Choroid plexus epithelial cell (primary cell): ENCODE measurements around the gene KRT6A.
A peak's percentile ranks its signal among the peaks of the same experiment; 100 is the strongest.

Experiments used
- DNase-seq: peaks from one replicate; pipeline ENCODE4 v3.0.0-alpha.2; 2010; ENCODE audit warnings: low read depth
- H3K4me3 ChIP-seq: 2 replicates; pipeline ENCODE4 v1.5.1; 2011; ENCODE audit warnings: low read depth, mild to moderate bottlenecking, control low read depth, low read length, moderate library complexity
- TF ChIP-seq, protein P1 (sequence below): conservative IDR thresholded peaks from 2 replicates; pipeline ENCODE4 v1.5.1; 2011; ENCODE audit warnings: low read depth, mild to moderate bottlenecking, control low read depth, inconsistent platforms, low read length, moderate library complexity

The KRT6A gene

DNA sequence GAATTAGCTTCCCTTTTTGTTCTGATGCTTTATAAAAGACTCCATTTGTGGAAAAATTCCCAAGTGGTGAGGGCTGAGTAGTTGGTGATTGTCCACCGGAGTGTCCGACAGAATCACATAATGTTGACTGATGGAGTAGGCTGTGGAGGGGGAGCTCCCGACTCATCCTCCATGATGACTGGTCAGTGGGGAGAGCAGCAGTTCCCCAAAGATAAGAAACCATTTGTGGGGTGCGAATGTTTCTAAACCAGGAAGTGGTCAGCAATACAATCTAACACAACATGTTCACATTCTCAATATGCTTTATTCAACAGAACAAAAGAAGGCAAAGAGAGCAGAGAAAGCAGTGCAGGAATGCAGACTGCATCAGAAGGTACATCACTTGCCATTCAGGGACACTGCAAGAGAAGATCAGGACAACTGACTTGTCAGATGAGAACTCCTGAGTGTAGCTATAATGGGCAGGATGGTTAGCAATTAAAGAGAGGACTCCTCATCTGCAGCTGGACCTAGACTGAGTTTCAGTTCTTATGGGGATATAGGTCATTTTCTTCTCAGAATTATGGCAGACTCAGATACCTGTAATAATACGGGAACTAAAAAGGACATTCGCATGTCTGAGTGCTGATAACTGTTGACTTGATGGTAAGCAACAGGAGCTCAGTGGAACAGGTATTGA lies 46.6 kb downstream of the KRT6A start:
- H3K4me3 ChIP-seq: no peak overlapping the region
- TF ChIP-seq, protein P1, sequence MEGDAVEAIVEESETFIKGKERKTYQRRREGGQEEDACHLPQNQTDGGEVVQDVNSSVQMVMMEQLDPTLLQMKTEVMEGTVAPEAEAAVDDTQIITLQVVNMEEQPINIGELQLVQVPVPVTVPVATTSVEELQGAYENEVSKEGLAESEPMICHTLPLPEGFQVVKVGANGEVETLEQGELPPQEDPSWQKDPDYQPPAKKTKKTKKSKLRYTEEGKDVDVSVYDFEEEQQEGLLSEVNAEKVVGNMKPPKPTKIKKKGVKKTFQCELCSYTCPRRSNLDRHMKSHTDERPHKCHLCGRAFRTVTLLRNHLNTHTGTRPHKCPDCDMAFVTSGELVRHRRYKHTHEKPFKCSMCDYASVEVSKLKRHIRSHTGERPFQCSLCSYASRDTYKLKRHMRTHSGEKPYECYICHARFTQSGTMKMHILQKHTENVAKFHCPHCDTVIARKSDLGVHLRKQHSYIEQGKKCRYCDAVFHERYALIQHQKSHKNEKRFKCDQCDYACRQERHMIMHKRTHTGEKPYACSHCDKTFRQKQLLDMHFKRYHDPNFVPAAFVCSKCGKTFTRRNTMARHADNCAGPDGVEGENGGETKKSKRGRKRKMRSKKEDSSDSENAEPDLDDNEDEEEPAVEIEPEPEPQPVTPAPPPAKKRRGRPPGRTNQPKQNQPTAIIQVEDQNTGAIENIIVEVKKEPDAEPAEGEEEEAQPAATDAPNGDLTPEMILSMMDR: no peak
- DNase-seq: no peak

DNA sequence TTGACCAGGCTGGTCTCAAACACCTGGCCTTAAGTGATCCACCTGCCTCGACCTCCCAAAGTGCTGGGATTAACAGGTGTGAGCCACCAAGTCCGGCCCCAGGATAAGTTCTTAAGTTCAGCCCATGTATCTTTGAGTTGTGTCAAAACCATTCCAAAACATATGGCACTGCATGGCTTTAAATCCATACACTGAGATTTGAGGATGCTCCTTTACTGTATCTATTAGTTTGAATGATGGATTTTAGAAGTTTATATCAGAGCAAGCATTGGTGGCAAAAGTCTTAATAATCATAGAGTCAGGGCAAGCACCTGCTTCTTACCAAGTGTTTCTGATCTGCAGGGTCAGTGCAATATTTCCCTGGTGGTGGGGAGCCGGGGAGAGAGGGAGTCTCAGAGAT lies 47.2 kb downstream of the KRT6A start:
- TF ChIP-seq, protein P1: no peak
- no peak for DNase-seq
- no peak overlapping the region for H3K4me3 ChIP-seq

DNA sequence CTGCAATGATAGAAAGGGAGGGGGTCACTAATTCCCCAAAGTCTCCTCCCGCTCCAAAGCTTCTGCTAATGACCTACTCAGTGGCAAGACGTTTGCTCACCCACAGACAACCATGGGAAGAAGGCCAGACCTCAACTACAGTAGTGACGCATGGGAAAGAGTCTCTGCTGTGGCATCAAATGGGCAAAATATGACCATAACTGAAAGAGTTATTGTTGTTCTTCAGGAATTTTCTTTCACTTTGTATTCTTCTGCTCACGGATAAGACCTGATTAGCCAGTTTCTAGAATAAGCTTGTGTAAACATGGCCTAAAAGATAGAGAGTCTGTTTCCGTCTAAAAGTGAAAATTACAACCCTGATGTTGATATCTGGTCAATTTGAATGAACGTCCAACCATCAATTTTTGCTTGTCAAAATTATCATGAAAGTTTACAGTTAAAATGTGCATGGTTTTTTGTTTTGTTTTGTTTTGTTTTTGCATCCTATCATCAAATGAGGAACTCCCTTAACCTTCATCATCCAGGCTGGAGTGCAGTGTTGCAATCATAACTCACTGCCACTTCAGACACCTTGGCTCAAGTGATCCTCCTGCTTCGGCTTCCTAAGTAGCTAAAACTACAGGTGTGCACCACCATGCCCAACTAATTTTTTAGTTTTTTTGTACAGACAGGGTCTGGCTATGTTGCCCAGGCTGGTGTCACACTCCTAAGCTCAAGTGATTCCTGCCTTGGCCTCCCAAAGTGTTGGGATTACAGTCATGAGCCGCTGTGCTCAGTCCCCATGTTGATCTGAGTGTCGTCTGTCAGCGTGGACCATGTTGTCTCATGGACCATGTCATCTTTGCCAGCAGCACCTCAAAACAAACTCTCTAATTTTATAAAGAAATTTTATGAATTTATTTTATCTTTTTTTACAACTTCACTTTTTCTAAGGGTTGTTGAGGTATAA lies 48.1 kb downstream of the KRT6A start:
- TF ChIP-seq, protein P1: no peak
- H3K4me3 ChIP-seq: no peak overlapping the region
- no peak for DNase-seq

DNA sequence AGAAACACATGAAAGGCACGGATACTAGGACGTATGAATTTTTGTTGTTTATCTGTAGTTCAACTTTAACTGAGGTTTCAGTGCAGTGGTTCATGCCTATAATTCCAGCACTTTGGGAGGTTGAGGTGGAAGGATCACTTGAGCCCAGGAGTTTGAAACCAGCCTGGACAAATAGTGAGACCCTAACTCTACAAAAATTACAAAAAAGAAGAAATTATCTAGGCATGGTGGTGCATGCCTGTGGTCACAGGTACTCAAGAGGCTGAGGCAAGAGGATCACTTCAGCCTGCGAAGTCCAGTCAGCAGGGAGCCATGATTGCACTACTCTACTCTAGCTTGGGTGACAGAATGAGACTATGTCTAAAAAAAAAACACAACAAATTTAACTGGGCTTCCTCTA lies 49.1 kb downstream of the KRT6A start:
- no peak overlapping the region for H3K4me3 ChIP-seq
- TF ChIP-seq, protein P1: no peak
- no peak for DNase-seq

DNA sequence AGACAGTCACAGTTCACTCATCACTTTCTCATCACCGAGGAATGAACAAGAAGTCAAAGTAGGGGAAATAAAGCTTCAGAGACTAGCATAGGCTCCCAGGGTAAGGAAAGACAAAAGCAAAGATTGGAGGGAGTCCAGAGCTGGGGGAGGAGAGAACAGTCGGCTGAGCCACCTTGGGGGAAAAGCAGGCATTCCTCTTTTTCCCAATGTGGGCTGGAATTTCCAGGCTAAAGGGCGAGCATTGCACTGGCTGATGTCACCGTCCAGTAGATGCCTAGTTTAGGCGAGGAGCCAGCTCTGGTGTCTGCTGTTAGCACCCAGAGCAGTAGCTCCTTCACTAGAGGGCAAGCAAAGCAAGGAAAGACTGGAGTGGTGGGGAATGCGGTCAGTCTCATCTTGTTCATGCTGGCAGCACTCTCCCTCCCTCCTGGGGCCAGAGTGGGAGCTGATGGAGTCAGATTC lies 50.4 kb downstream of the KRT6A start:
- DNase-seq: peak; percentile 74
- TF ChIP-seq, protein P1: peak; percentile 38
- H3K4me3 ChIP-seq: no peak overlapping the region

DNA sequence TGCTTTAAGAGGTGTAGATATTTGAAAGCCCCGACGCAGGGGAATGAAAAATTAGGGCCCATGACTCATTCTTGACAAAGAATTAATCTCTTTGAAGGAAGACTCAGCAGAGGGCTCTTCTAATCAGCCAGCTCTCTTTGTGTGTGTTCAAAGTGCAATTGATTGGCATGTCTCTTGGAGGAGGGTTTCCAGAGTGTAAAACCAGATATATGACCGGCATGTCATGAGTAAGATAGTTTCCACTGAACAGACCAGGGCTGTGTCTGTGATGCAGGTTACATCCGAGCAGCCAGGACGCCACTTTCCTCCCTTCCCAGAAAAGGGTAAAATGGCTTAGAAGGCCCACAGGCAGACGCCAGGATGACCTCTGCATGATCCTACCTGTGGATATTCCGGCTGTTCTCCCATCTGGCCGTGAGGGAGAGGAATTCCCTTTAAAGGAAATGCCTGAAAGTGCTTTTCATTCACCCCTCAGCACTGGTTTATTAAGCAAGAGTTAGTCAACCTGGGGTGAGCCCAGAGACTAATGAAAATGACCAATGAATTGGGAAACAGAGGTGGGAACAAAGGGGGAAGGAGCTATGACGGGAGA lies 51.6 kb downstream of the KRT6A start:
- no peak overlapping the region for H3K4me3 ChIP-seq
- DNase-seq: peak; percentile 25
- TF ChIP-seq, protein P1: no peak
